ENCODE results near the gene NFYB.
A peak's percentile ranks its signal among the peaks of the same experiment; 100 is the strongest.
"Not testable (repeated sequence)": the region's sequence is repeated elsewhere in the genome, so short reads cannot be mapped to it uniquely, and the experiment has no call there.

The NFYB gene

DNA sequence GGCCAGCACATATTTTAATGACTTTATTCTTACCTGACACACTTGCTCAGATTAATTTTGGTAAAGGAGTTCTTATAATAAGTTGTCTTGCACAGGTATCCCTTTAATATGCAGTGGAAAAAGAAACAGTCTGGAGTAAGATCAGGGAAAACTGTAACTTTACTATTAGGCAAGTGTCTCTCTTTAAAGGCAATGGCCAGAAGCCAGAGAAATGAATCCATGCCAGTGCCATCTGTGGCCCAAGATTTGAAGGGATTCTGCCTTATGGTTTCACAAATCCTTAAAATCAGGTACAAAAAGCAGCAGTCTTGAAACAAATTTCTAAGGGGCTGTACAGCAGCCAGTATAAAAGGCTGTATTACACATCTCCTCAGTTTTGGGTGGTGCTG is 22.4 kb downstream of the NFYB start:
- TF ChIP-seq, protein P1, sequence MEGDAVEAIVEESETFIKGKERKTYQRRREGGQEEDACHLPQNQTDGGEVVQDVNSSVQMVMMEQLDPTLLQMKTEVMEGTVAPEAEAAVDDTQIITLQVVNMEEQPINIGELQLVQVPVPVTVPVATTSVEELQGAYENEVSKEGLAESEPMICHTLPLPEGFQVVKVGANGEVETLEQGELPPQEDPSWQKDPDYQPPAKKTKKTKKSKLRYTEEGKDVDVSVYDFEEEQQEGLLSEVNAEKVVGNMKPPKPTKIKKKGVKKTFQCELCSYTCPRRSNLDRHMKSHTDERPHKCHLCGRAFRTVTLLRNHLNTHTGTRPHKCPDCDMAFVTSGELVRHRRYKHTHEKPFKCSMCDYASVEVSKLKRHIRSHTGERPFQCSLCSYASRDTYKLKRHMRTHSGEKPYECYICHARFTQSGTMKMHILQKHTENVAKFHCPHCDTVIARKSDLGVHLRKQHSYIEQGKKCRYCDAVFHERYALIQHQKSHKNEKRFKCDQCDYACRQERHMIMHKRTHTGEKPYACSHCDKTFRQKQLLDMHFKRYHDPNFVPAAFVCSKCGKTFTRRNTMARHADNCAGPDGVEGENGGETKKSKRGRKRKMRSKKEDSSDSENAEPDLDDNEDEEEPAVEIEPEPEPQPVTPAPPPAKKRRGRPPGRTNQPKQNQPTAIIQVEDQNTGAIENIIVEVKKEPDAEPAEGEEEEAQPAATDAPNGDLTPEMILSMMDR (IDR thresholded peaks at IDR 0.05; ENCODE audit: extremely low read depth, missing control alignments), result no peak
- no peak for DNase-seq (ENCODE audit: low spot score)

DNA sequence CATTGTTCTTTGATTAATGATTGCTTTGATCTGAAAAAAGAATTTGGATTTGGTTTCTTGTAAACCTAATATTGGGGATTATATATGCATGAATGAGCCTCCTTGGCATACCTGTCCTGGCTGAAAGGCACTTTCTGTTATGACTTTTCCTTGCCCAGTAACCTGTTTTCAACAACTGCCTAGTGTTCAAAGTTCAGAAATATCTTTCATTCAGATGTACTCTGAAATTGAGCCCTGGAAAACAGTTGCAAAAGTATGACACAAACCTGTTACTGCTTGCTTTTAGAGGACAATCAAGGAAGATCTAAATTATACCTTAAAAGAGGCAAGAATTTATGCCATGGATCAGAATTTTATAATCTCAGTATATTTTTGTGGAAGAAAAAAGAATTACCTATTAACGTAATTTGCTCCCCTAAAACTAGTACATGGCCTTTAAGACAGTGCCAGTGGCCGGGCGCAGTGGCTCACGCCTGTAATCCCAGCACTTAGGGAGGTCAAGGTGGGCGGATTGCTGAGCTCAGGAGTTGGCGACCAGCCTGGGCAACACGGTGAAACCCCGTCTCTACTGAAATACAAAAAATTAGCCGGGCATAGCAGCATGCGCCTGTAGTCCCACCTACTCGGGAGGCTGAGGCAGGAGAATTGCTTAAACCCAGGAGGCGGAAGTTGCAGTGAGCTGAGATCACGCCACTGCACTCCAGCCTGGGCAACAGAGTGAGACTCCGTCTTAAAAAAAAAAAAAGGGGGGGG is 23.0 kb downstream of the NFYB start:
- DNase-seq (ENCODE audit: low spot score), result not testable (repeated sequence)

DNA sequence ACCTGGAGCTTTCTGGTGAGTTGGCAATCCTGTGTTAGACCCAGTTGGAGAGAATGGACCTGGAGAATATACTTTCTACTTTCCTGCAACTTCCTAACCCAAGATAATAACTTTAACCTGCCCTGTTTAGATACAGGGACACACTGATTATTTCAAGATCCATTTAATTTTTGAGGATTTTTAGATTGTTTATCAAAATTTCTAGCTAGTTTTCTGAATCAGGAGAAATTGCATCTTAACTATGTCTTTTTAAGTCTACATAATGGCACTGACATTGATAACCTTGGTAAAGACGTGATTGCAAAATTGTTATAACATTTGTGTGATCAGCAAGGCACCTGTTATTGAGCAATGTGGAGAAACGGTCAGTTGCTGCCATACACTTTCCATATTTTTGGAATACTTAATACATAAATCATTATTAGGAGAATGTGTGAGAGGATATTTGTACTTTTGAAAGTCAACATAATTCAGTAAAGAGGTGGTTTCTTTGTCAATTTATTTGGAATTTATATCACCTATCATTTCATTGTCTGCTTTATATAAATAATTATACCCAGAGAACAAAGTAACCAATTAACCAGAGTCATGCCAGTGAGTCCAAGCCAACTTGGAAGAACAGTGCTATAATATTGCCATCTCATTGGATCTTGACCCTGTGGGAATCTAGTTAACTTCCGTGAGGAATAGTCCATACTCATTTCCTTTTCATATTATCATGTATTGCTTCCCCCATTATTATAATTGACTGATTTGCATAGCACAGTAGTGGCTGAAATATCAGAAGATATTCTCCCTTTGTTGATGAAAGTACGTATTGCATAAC is 28.4 kb downstream of the NFYB start:
- TF ChIP-seq, protein P1 (IDR thresholded peaks at IDR 0.05; ENCODE audit: extremely low read depth, missing control alignments), result no peak
- no peak for DNase-seq (ENCODE audit: low spot score)

DNA sequence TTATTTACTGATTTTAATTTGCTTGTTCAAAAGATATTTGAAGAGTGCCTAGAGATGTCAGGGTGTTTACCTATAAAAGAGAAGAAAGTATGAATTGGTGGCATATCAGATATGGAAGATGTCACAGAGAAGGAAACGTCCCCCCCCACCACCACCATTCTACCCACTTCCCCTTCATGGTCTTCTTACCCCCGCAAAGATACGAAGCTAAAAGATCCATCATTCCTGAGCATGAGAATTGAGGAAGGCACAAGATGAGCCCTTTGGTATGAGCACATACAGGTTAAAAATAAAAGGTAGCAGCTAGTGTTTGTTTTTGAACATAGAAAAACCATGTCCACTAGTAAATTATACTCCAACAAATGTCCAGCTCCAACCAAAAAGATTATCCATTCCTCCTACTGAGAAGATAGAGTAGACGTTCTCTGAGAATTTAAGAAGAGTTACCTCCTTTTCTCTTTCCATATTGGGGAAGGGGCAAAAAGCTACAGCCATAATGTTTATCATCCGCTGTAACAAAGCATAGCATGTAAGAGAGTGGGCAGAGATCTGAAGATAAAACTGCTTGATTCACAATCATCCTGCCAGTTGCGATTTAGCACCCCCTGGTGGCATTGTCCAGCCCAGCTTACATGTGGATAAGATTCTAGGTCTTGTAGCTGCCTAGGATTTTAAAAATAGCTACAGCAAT is 29.1 kb downstream of the NFYB start:
- DNase-seq (ENCODE audit: low spot score), result peak; percentile 57
- TF ChIP-seq, protein P1 (IDR thresholded peaks at IDR 0.05; ENCODE audit: extremely low read depth, missing control alignments), result peak; percentile 75

DNA sequence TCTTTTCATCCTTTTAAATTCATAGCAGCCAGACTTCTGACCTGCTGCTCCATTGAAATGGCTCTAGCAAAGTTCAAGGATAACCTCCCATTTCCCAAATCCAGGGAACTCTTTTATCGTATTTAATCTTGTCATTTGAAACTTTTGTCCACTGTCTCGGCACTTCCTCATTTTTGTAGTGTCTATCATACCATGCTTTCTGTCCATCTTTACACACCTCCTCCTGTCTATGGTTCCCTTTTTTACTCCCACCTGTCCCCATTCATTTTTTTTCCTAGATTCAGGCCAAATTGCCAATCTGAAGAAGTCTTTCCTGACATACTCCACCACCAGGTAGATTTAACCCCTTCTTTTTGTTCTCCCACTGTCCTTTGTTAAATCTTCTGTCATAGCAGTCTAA is 31.0 kb downstream of the NFYB start:
- TF ChIP-seq, protein P1 (IDR thresholded peaks at IDR 0.05; ENCODE audit: extremely low read depth, missing control alignments), result no peak
- no peak for DNase-seq (ENCODE audit: low spot score)

DNA sequence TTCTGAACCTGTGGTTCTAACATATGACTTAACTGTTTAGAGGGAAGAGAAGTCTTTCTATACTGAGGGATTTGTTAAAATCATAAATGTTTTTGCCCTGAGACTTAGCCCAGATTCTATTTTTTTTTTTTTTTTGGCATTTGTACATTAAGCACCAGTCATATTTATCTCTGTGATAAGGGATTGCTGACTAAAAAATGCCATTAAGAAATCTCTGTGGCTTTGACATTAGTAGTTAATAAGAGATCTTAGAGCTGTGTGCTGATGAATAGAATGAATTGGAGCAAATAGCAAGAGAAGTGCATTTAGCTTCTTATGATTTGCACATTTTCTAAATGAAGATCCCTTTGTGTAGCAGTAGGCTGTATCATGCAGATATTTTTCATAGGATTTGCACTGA is 32.5 kb downstream of the NFYB start:
- DNase-seq (ENCODE audit: low spot score), result no peak
- TF ChIP-seq, protein P1 (IDR thresholded peaks at IDR 0.05; ENCODE audit: extremely low read depth, missing control alignments), result no peak

DNA sequence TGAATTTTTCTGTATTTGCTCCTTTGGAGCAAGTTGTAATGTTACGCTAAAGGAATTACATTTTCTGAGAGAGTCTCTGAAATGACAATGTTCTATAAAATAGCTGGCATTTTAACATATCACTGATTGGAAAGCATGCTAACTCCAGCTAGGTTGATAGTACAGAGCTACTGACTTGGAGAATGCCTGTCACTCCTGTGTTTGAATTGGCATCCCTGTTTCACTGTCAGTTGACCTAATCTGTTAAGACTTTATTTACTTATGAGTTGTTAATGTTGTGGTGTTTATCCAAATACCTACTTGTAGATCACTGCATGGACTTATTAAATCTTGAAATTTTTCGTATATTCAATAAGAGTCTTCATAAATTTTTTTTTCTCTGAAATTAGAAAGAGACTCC is 40.1 kb downstream of the NFYB start:
- DNase-seq (ENCODE audit: low spot score), result no peak
- TF ChIP-seq, protein P1 (IDR thresholded peaks at IDR 0.05; ENCODE audit: extremely low read depth, missing control alignments), result no peak
